Breast epithelium (tissue), 4 donors: Measurements from ENCODE around the gene ZNF488. TPM values are rescaled to one million over a fixed set of nuclear protein-coding genes. Genes with fewer than 3 reads are reported as not detected.

Experiments
- DNase-seq, 2 donors: peaks; one replicate each; pipeline ENCODE4 v3.0.0-alpha.2; 2019; ENCODE audit warnings: low spot score in 2 of 2
- H3K27ac ChIP-seq, 2 donors: fragments of 200-600 bp; sonication (generic) in 1 of 2; one replicate each; pipeline ENCODE4 v1.5.1; 2016 to 2019; ENCODE audit warnings: mild to moderate bottlenecking in 1 of 2
- H3K27me3 ChIP-seq, 2 donors: fragments of 200-600 bp; sonication (generic) in 1 of 2; one replicate each; pipeline versions ENCODE4 v1.5.1 to v1.6.0; 2017 to 2019; ENCODE audit warnings: control low read depth in 1 of 2, mild to moderate bottlenecking in 1 of 2
- H3K36me3 ChIP-seq: fragments of 200-600 bp; one replicate; pipeline ENCODE4 v1.5.1; 2019
- H3K4me1 ChIP-seq, 2 donors: fragments of 200-600 bp; sonication (generic); one replicate each; pipeline ENCODE4 v1.5.1; 2016 to 2019; ENCODE audit warnings: control low read depth in 1 of 2
- H3K4me3 ChIP-seq, 3 donors: fragments of 200-600 bp; sonication (generic); 1 replicate in 2 of 3; 2 replicates in 1 of 3; pipeline ENCODE4 v1.5.1; 2016 to 2019; ENCODE audit warnings: mild to moderate bottlenecking in 3 of 3, moderate library complexity in 2 of 3
- H3K9me3 ChIP-seq, 2 donors: fragments of 200-600 bp; sonication (generic) in 1 of 2; one replicate each; pipeline ENCODE4 v1.5.1; 2016 to 2019; ENCODE audit warnings: control low read depth in 1 of 2
- POLR2A ChIP-seq: fragments of 450-650 bp; IDR thresholded peaks from one replicate; pipeline ENCODE4 v1.6.1; 2016; ENCODE audit warnings: antibody characterized with exemption, mild to moderate bottlenecking, moderate library complexity
- POLR2AphosphoS5 ChIP-seq, 3 donors: sonication (generic); formaldehyde crosslinking; IDR thresholded peaks; one replicate each; pipeline ENCODE4 v1.6.1; 2017; ENCODE audit warnings: antibody characterized with exemption in 3 of 3
- intact Hi-C: fragments of 100-400 bp; cut with DNase I; formaldehyde crosslinking; loops from one replicate; pipeline ENCODE4 v1.15.1; 2023; ENCODE audit warnings: low total_unique reads
- total RNA-seq, 3 donors: library from RNA; depleted of rRNA; stranded (reverse); fragments of >200 nt; gene quantifications; one replicate each; pipeline ENCODE4 v1.1.0, GENCODE V29; 2016
- TF ChIP-seq, protein P1 (sequence below), 3 donors: fragments of 450-650 bp; IDR thresholded peaks; one replicate each; pipeline ENCODE4 v1.5.1; 2016 to 2017; ENCODE audit warnings: antibody characterized with exemption in 3 of 3, mild to moderate bottlenecking in 3 of 3, moderate library complexity in 3 of 3

ZNF488 gene
- total RNA-seq, 3 donors from 2014 or later: 0.44 TPM; not detected in 2

DNA sequence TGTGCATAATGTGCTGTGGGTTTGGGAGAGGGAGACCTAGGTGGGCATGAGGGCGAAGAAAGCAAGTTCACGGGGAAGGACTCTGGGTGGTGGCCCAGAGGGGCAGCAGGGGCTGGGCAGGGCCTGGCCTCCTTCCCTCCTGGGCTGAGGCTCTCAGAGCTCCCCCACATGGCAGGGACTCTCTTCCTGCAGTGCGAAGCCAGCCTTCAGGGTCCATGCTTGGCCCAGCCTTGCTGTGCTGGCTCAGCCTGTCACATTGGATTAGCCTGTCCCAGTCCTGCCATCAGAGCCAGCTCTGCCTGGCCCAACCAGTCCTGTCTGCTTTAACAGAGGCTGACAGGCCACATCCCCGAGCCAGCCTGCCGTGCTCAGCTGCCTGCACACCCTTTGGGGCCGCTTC, 20.4 kb upstream of the ZNF488 start:
- Histone ChIP-seq H3K9me3 (no peaks in the 10 kb centered on the region), H3K27me3 (no peaks in the 10 kb centered on the region), H3K36me3 (no peaks in the 10 kb centered on the region), H3K4me3 (no peak overlapping the region), H3K27ac (no peak overlapping the region), H3K4me1 (no peaks in the 10 kb centered on the region)
- TF ChIP-seq POLR2A (no peak), POLR2AphosphoS5 (IDR thresholded peaks at IDR 0.05) (no peak)
- TF ChIP-seq, protein P1, sequence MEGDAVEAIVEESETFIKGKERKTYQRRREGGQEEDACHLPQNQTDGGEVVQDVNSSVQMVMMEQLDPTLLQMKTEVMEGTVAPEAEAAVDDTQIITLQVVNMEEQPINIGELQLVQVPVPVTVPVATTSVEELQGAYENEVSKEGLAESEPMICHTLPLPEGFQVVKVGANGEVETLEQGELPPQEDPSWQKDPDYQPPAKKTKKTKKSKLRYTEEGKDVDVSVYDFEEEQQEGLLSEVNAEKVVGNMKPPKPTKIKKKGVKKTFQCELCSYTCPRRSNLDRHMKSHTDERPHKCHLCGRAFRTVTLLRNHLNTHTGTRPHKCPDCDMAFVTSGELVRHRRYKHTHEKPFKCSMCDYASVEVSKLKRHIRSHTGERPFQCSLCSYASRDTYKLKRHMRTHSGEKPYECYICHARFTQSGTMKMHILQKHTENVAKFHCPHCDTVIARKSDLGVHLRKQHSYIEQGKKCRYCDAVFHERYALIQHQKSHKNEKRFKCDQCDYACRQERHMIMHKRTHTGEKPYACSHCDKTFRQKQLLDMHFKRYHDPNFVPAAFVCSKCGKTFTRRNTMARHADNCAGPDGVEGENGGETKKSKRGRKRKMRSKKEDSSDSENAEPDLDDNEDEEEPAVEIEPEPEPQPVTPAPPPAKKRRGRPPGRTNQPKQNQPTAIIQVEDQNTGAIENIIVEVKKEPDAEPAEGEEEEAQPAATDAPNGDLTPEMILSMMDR (IDR thresholded peaks at IDR 0.05): no peak
- intact Hi-C loops: no loop called here
- no peak for DNase-seq

DNA sequence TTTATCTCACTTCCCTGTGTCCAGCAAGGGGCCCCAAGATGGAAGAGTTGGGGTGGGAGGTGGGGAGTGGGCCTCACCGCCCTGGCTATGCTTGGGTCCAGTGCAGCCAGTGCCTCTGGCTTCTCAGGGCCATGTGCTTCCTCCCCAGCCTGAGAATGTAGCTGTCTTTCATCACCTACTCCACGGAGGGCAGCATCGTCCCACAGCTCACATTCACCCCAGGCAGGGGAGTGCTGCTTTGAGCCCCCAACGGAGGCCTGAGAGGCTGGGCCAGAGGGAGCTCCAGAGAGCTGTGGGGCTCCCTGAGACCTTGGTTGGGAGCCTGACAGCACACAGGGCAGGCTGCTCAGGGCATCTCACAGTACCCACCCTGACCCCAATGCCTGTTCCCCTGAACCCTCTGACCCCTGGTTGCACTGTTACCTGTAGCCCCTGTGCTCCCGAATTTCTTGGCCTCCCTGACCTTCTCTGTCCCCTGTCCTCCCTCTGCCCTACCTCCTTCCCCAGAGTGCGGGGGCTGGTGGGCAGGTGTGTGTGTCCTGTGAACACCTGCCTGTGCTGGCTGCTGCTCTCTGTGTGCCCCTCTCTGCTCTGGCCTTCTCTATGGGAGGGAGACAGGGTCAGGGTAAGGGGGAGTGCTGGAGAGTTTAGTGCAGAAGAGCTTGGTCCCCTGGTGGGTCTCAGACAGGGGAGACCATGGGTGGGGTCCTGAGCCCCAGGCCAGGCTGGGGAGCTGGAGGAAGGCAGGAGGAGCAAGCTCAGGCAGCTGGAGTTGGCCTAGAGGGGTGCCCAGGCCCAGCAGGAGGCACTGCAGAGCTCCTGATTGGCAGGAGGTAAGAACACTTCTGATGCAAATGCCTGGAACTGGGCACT, 19.6 kb upstream of the ZNF488 start:
- Histone ChIP-seq H3K9me3 (no peaks in the 10 kb centered on the region), H3K4me3 (no peak overlapping the region), H3K36me3 (no peaks in the 10 kb centered on the region), H3K27me3 (no peaks in the 10 kb centered on the region), H3K4me1 (no peaks in the 10 kb centered on the region), H3K27ac (peak overlapping the region in 1 of 2 donors; percentile 32)
- no peak for DNase-seq
- intact Hi-C loops: no loop called here
- TF ChIP-seq, protein P1 (IDR thresholded peaks at IDR 0.05): no peak
- TF ChIP-seq POLR2AphosphoS5 (IDR thresholded peaks at IDR 0.05) (no peak), POLR2A (no peak)

DNA sequence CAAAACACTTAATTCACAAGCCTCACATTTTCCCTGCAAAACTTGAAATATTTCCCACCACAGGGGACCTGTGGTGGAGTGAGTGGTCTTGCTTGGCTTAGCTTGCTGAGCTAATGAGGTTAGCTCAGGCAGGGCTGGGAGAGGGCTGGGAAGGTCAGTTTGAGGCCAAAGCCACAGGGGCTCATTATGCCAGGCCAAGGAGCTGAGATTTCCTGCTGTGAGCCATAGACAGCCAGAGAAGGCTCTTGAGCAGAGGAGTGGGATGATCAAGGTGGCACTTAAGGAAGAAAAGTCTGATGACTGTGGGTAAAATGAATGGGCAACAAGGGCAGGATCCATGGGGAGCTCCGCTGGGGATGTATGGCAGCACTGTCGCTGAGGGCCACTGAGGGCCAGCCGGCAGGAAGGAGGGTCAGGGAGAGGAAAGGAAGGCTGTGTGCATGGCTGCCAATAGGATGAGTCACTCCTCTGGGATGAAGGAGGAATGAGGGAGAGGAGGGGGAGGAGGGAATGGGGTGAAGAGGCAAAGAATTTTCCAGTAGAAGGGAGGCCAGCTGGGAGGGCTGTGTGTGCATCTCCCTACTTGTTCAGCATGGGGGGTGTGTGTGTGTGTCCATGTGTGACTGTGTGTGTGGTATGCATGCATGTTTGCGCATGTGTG, 18.7 kb upstream of the ZNF488 start:
- Histone ChIP-seq H3K36me3 (no peaks in the 10 kb centered on the region), H3K4me1 (no peaks in the 10 kb centered on the region), H3K9me3 (no peaks in the 10 kb centered on the region), H3K27ac (peak overlapping the region in 1 of 2 donors; percentile 61), H3K4me3 (no peak overlapping the region), H3K27me3 (no peaks in the 10 kb centered on the region)
- peak in 1 of 2 donors; percentile 47 for DNase-seq
- intact Hi-C loops: no loop called here
- TF ChIP-seq, protein P1 (IDR thresholded peaks at IDR 0.05): no peak
- no peak for TF ChIP-seq POLR2A
- TF ChIP-seq POLR2AphosphoS5 (IDR thresholded peaks at IDR 0.05): no peak

DNA sequence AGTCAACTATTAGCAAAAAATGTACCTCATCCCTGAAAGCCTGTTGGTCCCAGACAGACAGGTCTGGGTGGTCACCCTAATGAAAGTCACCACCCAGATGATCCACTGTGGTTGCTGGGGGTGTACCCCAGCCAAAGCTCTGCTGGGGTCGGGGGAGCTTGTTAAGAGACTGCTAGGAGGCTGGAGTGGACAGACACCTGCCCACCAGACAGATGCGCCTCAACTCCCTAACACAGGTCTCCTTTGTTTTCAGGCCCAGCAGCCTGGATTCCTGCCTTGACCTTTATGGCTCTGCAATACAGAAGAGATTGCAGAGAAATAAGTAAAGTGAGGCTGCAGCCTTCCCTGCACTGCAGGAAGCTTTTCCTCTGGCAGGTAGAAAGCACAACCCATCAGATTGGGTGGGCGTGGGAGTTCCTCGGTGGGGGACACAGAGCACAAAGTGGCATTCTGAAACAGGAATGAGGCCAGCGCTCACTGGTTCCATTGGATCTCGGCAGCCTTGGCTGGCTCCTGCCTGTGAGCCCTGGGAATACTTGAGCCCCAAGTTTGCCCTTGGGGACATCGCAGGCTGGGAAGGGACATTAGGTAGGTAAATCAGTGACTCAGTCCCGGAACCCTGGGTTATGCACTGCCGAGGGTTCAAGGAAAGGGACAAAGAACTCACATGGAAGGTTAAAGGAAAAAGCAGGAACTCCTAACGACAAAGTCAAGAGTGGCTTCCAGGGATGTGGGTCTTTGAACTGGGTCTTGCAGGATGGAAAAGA, 18.0 kb upstream of the ZNF488 start:
- intact Hi-C loops: no loop called here

DNA sequence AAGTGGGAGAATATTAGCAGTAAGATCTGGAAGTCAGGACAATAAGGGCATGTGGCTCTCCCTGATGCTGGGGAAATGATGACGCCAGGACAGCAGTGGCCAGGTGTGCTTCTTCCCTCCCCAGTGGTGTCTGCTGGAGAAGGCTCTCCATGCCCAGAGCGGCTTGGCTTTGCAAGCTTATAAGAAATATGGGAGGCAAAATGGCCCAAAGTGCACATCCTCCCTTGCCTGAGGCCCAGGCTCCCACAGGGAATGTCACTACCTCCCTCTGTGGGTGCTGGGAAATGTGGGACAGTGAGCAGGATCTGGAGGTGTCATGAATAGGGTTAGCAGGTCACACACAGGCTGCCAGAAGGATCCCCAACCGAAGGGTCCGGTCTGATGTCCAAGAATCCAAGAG, 17.1 kb upstream of the ZNF488 start:
- intact Hi-C loops: no loop called here
- Histone ChIP-seq H3K27ac (no peak overlapping the region), H3K4me3 (no peak overlapping the region), H3K4me1 (no peaks in the 10 kb centered on the region), H3K27me3 (no peaks in the 10 kb centered on the region), H3K36me3 (no peaks in the 10 kb centered on the region), H3K9me3 (no peaks in the 10 kb centered on the region)
- no peak for TF ChIP-seq POLR2A
- TF ChIP-seq, protein P1 (IDR thresholded peaks at IDR 0.05): no peak
- no peak for TF ChIP-seq POLR2AphosphoS5 (IDR thresholded peaks at IDR 0.05)
- no peak for DNase-seq

More for the DNA sequence above, 18.0 kb upstream of the ZNF488 start:
- H3K4me1 ChIP-seq: no peaks in the 10 kb centered on the region
- H3K27me3 ChIP-seq: no peaks in the 10 kb centered on the region
- DNase-seq: no peak
- H3K36me3 ChIP-seq: no peaks in the 10 kb centered on the region
- H3K27ac ChIP-seq: peak overlapping the region in 1 of 2 donors; percentile 61
- H3K9me3 ChIP-seq: no peaks in the 10 kb centered on the region
- TF ChIP-seq POLR2AphosphoS5 (IDR thresholded peaks at IDR 0.05) (no peak), POLR2A (no peak)
- H3K4me3 ChIP-seq: no peak overlapping the region
